Prostate gland (tissue), 2 donors: ENCODE results near the gene SLA2.
"Not testable (repeated sequence)": the region's sequence is repeated elsewhere in the genome, so short reads cannot be mapped to it uniquely, and the experiment has no call there.

ENCODE experiments used
- CTCF ChIP-seq, 4 experiments: fragments of 200-600 bp in 2 of 4; fragments of 450-650 bp in 2 of 4; sonication (generic) in 2 of 4; IDR thresholded peaks; 1 replicate in 3 of 4; 2 replicates in 1 of 4; pipeline ENCODE4 v1.5.1; 2016 to 2019; ENCODE audit warnings: antibody characterized with exemption in 4 of 4, mild to moderate bottlenecking in 2 of 4, moderate library complexity in 2 of 4
- POLR2A ChIP-seq: fragments of 450-650 bp; IDR thresholded peaks from one replicate; pipeline ENCODE4 v1.6.1; 2016; ENCODE audit warnings: antibody characterized with exemption, mild to moderate bottlenecking
- POLR2AphosphoS5 ChIP-seq: sonication (generic); formaldehyde crosslinking; IDR thresholded peaks from one replicate; pipeline ENCODE4 v1.6.1; 2017; ENCODE audit warnings: antibody characterized with exemption

GRCh38 chr20:36695467-36695866 is 49.5 kb upstream of the SLA2 start:
- TF ChIP-seq CTCF (IDR thresholded peaks at IDR 0.05); POLR2A; POLR2AphosphoS5: not testable (repeated sequence)
